Stimulated activated CD8-positive, alpha-beta memory T cell treated with anti-CD3 and anti-CD28 coated beads, Interleukin-2, amount 100 ng/mL, for 1 hour (primary cell): ENCODE results near the gene ODAD3.
A peak's percentile ranks its signal among the peaks of the same experiment; 100 is the strongest.
"Not testable (repeated sequence)": the region's sequence is repeated elsewhere in the genome, so short reads cannot be mapped to it uniquely, and the experiment has no call there.

Experiments
- DNase-seq, 2 donors: peaks; one replicate each; pipeline ENCODE4 v3.0.0-alpha.2; 2020; ENCODE audit warnings: low read depth in 2 of 2

Gene ODAD3

GRCh38 chr19:11460207-11460606 is 25.3 kb upstream of the ODAD3 start:
- no peak for DNase-seq

- not testable (repeated sequence) for DNase-seq
Measured at GRCh38 chr19:11458912-11459311, 24.0 kb upstream of the ODAD3 start.

GRCh38 chr19:11458236-11458900 is 23.4 kb upstream of the ODAD3 start:
- no peak for DNase-seq

DNA sequence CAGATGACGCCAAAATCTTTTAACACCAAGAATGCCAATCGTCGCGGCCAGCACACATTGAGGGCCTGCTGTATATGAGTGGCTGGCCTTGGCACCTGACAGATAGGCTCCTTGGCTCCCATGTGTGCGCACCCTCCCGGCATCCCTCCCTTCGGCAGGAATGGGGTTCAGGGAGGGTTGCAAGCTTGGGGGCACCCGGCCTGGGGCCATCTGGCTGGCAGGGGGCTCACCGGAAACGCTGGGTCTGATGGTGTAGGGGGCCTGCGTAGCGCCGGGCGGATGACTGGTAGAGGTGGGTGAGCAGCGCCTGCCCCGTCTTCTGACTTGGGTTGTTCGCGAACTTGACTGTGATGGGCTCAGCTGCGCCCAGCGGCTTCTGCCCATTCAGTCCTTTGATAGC is 22.9 kb upstream of the ODAD3 start:
- no peak for DNase-seq

DNA sequence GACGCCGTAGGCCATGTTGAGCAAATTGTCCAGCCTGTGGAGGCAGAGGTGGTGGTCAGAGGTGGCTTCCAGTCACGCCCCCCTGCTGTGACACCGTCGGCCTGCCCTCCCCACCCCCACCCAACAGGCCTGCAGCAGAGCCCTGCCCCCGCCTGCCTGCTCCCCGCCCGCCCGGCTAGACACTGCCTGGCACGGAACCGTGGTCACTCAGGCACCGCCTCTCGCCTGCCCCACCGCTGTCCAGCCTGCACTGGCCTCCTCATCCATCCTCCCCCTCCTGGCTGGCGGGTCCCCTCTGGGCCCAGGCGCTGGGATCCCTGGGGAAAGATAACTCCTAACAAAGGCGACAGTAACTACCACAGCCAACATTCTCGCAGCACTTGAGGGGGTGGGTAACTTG is 22.2 kb upstream of the ODAD3 start:
- DNase-seq, result no peak

DNA sequence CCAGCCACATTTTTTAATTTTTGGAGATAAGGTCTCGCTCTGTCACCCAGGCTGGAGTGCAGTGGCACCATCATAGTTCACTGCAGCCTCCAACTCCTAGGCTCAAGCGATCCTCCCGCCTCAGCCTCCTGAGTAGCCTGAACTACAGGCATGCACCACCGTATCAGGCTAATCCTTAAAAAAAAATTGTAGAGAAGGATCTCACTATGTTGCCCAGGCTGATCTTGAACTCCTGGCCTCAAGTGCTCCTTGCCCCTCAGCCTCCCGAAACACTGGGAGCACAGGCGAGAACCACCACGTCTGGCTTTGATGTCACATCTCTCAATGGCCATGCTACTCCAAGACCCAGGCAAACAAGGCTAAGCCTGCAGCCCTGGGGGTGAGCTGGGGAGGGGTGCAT is 21.7 kb upstream of the ODAD3 start:
- DNase-seq, result no peak

DNA sequence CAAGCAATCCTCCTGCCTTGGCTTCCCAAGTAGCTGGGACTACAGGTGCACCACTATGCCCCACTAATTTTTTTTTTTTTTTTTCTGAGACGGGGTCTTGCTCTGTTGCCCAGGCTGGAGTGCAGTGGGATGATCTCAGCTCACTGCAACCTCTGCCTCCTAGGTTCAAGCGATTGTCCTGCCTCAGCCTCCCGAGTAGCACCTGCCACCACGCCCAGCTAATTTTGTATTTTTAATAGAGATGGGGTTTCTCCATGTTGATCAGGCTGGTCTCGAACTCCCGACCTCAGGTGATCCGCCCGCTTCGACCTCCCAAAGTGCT is 20.3 kb upstream of the ODAD3 start:
- DNase-seq, result not testable (repeated sequence)

- no peak for DNase-seq
Measured at GRCh38 chr19:11453468-11454341, 18.8 kb upstream of the ODAD3 start.

GRCh38 chr19:11452620-11453310 is 17.8 kb upstream of the ODAD3 start:
- no peak for DNase-seq

DNA sequence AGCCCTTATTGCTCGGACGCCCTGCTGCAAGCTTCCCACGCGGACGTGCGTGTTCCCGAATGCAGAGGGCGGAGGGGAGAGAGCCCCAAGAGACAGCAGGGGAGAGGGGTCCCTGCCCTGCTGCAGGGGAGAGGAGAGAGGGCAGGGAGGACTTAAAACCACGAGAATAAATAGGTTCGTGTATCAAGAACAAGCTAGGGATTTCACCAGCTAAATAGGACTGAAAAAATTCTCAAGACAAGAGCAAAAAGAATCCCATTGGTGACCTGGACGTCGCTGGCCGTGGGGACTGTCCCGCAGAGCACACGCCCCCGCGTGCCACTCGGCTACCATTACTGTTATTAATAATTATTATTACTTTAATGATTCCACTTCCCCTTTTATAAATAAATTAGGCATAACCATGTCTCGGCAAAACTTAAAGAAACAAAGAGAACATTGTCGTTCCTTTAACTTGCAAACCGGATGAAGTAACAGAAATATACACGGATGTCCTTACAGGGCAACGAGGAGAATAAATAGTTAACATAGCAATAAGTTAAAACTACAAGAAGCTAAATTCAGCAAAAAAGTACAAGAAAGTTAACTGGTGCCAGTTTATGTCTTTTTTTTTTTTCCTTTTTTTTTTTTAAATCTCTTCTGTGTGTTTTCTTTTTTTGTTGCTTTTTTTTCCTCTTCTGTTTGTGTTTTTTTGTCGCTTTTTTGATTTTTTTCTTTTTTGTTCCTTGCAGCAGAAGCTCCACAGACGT is 17.1 kb upstream of the ODAD3 start:
- no peak for DNase-seq

GRCh38 chr19:11451327-11451870 is 16.5 kb upstream of the ODAD3 start:
- no peak for DNase-seq

DNA sequence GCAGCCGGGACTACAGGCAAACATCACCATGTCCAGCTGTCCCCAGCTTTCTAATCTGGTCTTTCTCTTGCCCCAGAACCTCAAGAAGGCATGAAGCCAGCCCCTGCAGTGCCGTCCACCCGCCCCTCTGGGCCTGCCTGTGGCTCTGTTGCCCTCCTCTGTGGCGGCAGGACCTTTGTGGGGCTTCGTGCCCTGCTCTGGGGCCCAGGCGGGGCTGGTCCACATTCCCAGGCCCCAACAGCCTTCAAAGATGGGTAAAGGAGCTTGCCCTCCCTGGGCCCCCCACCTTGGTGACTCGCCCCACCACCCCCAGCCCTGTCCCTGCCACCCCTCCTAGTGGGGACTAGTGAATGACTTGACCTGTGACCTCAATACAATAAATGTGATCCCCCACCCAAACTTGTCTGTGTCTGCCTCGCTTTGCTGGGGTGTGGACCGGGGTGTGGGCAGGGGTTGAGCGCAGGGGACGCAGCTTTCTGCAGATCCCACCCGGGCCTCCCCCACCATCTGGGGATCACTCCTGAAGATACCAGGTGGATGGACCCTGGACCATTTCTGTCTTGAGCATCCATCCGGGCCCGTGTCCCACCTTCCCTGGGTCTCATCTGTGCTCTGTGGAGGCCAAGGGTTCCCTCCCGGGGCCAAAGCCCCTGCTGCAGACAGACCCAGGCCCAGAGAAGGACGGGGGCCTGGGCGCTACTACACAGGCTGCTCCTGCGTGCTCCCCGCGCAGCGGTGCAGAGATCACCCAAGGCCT is 15.8 kb upstream of the ODAD3 start:
- DNase-seq, result no peak

GRCh38 chr19:11448923-11449554 is 14.1 kb upstream of the ODAD3 start:
- DNase-seq, result no peak

GRCh38 chr19:11448410-11448809 is 13.5 kb upstream of the ODAD3 start:
- no peak for DNase-seq

- no peak for DNase-seq
Measured at GRCh38 chr19:11447347-11448262, 12.7 kb upstream of the ODAD3 start.

DNA sequence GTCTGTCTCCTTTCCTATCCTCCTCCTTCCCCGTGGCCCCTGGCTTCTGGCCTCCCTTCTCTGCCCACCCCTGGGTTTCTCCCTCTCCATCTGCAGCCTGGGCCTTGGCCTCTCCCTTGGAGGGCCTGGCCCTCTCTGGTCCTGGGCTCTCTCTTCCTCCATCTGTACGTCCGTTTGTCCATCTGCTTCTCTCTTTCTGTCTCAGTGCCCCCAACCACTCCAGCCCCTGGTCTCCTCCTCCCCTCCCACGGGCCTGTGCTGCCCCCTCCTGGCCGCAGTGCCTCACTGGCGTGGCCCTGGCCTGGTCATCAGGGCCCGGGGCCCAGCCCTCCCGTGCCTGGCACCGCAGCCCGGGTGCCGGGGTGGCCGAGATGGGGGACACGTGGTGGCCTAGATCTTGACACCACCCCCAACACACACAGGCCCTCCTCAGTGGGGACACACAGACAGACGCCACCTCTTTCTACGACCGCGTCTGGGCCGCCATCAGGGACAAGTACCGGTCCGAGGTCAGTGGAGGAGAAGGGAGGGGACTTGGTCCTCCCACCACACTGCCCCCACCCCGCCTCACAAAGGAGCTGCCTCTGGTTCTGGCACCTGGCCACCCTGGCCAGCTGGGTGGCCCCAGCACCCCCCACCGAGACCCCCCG is 11.9 kb upstream of the ODAD3 start:
- DNase-seq, result peak in 1 of 2 donors; percentile 21

DNA sequence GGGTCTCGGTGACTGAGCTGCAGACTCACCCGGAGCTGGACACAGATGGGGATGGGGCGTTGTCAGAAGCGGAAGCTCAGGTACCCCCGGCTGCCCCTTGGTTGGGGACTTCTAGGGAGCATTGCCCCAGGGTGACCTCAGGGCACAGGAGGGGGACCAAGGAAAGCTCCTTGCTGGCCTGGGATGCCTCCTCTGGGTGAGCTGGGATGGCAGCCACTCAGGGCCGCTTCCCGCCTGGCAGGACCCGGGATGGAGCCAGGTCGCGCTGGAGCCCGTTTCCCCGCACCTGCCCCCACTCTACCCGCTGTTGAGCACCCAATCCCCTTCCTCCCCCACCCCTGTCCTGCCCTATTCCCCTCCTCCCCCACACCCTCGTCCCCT is 11.3 kb upstream of the ODAD3 start:
- DNase-seq, result no peak

DNA sequence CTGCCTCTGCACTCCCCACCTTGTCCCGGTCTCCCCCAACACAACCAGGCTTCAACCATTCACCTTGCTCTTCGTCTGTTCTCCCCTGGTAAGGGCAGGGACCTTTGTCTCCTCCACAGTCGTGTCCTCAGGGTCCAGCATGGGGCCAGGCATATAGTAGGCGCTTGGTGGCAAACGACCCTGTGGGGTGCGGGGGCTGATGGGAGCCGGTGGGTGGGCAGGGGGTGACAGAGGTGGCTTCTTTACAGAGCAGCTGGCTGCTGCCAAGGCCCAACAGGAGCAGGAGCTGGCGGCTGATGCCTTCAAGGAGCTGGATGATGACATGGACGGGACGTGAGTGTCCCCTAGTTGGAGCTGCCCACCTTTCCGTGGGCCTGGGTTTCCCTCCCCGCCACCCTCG is 10.2 kb upstream of the ODAD3 start:
- DNase-seq, result no peak

- no peak for DNase-seq
Measured at GRCh38 chr19:11444059-11444458, 9.1 kb upstream of the ODAD3 start.
